ENCODE results near the gene PLXNA4. TPM values are rescaled to one million over a fixed set of nuclear protein-coding genes. Genes with fewer than 3 reads are reported as not detected.

Gene PLXNA4
- total RNA-seq, 1 experiment from 2014 or later: 11.2 TPM

- no peak overlapping the region for H3K4me3 ChIP-seq
- peaks cover 5% of the 10 kb centered on the region for H3K9me3 ChIP-seq (replicated peaks)
- H3K27ac ChIP-seq: no peak overlapping the region
Measured at GRCh38 chr7:132247995-132248618, 328.2 kb downstream of the PLXNA4 start.

GRCh38 chr7:132246591-132246990 is 329.7 kb downstream of the PLXNA4 start:
- H3K27ac ChIP-seq: no peak overlapping the region

More at GRCh38 chr7:132247995-132248618, 328.2 kb downstream of the PLXNA4 start:
- Histone ChIP-seq H3K27me3 (no peaks in the 10 kb centered on the region), H3K4me1 (peaks cover 26% of the 10 kb centered on the region), H3K36me3 (no peaks in the 10 kb centered on the region)
- DNase-seq: no peak

GRCh38 chr7:132245539-132245938 is 330.7 kb downstream of the PLXNA4 start:
- Histone ChIP-seq H3K4me3 (no peak overlapping the region), H3K4me1 (peaks cover 4% of the 10 kb centered on the region; the same call in 1 of the 2 replicates), H3K27me3 (no peaks in the 10 kb centered on the region), H3K27ac (no peak overlapping the region), H3K36me3 (no peaks in the 10 kb centered on the region), H3K9me3 (replicated peaks) (peaks cover 5% of the 10 kb centered on the region)
- no peak for DNase-seq

More at GRCh38 chr7:132246591-132246990, 329.7 kb downstream of the PLXNA4 start:
- Histone ChIP-seq H3K4me1 (peaks cover 15% of the 10 kb centered on the region), H3K27me3 (no peaks in the 10 kb centered on the region), H3K4me3 (no peak overlapping the region), H3K9me3 (replicated peaks) (peaks cover 5% of the 10 kb centered on the region), H3K36me3 (no peaks in the 10 kb centered on the region)
- DNase-seq: no peak

- Histone ChIP-seq H3K36me3 (no peaks in the 10 kb centered on the region), H3K27me3 (no peaks in the 10 kb centered on the region), H3K4me1 (no peaks in the 10 kb centered on the region), H3K27ac (no peak overlapping the region), H3K9me3 (replicated peaks) (peaks cover 5% of the 10 kb centered on the region), H3K4me3 (no peak overlapping the region)
- DNase-seq: no peak
Measured at GRCh38 chr7:132244903-132245480, 331.3 kb downstream of the PLXNA4 start.

- no peak for DNase-seq
- Histone ChIP-seq H3K27me3 (no peaks in the 10 kb centered on the region), H3K9me3 (replicated peaks) (peaks cover 5% of the 10 kb centered on the region), H3K36me3 (no peaks in the 10 kb centered on the region), H3K27ac (no peak overlapping the region), H3K4me1 (no peaks in the 10 kb centered on the region), H3K4me3 (no peak overlapping the region)
Measured at GRCh38 chr7:132243463-132243862, 332.8 kb downstream of the PLXNA4 start.

- Histone ChIP-seq H3K27me3 (no peaks in the 10 kb centered on the region), H3K4me3 (no peak overlapping the region), H3K36me3 (no peaks in the 10 kb centered on the region), H3K9me3 (replicated peaks) (peaks cover 5% of the 10 kb centered on the region), H3K4me1 (no peaks in the 10 kb centered on the region), H3K27ac (no peak overlapping the region)
- DNase-seq: no peak
Measured at GRCh38 chr7:132243051-132243450, 333.2 kb downstream of the PLXNA4 start.

- no peak for DNase-seq
- Histone ChIP-seq H3K4me3 (no peak overlapping the region), H3K27ac (no peak overlapping the region), H3K9me3 (replicated peaks) (peaks cover 5% of the 10 kb centered on the region), H3K4me1 (no peaks in the 10 kb centered on the region), H3K27me3 (no peaks in the 10 kb centered on the region), H3K36me3 (no peaks in the 10 kb centered on the region)
Measured at GRCh38 chr7:132242192-132242812, 334.0 kb downstream of the PLXNA4 start.

- no peaks in the 10 kb centered on the region for H3K36me3 ChIP-seq
- peaks cover 5% of the 10 kb centered on the region for H3K9me3 ChIP-seq (replicated peaks)
- no peaks in the 10 kb centered on the region for H3K27me3 ChIP-seq
- no peak overlapping the region for H3K27ac ChIP-seq
- H3K4me1 ChIP-seq: no peaks in the 10 kb centered on the region
- DNase-seq: no peak
- no peak overlapping the region for H3K4me3 ChIP-seq
Measured at GRCh38 chr7:132240821-132241422, 335.3 kb downstream of the PLXNA4 start.

- Histone ChIP-seq H3K27ac (no peak overlapping the region), H3K36me3 (no peaks in the 10 kb centered on the region), H3K4me1 (no peaks in the 10 kb centered on the region), H3K9me3 (replicated peaks) (no peaks in the 10 kb centered on the region), H3K27me3 (no peaks in the 10 kb centered on the region), H3K4me3 (no peak overlapping the region)
- DNase-seq: no peak
Measured at GRCh38 chr7:132240262-132240661, 336.0 kb downstream of the PLXNA4 start.

- H3K4me1 ChIP-seq: no peaks in the 10 kb centered on the region
- H3K4me3 ChIP-seq: no peak overlapping the region
- no peaks in the 10 kb centered on the region for H3K27me3 ChIP-seq
- no peak overlapping the region for H3K27ac ChIP-seq
- no peaks in the 10 kb centered on the region for H3K9me3 ChIP-seq (replicated peaks)
- no peaks in the 10 kb centered on the region for H3K36me3 ChIP-seq
- no peak for DNase-seq
Measured at GRCh38 chr7:132239422-132239994, 336.8 kb downstream of the PLXNA4 start.

- H3K4me1 ChIP-seq: no peaks in the 10 kb centered on the region
- H3K27me3 ChIP-seq: no peaks in the 10 kb centered on the region
- no peaks in the 10 kb centered on the region for H3K9me3 ChIP-seq (replicated peaks)
- no peak overlapping the region for H3K4me3 ChIP-seq
- no peaks in the 10 kb centered on the region for H3K36me3 ChIP-seq
- H3K27ac ChIP-seq: no peak overlapping the region
- DNase-seq: no peak
Measured at GRCh38 chr7:132234711-132235110, 341.6 kb downstream of the PLXNA4 start.

- Histone ChIP-seq H3K27ac (no peak overlapping the region), H3K36me3 (no peaks in the 10 kb centered on the region), H3K9me3 (replicated peaks) (no peaks in the 10 kb centered on the region), H3K27me3 (no peaks in the 10 kb centered on the region), H3K4me3 (no peak overlapping the region), H3K4me1 (no peaks in the 10 kb centered on the region)
- no peak for DNase-seq
Measured at GRCh38 chr7:132232406-132232805, 343.9 kb downstream of the PLXNA4 start.

GRCh38 chr7:132230462-132230861 is 345.8 kb downstream of the PLXNA4 start:
- DNase-seq: no peak
- H3K4me1 ChIP-seq: peaks cover 14% of the 10 kb centered on the region
- no peaks in the 10 kb centered on the region for H3K27me3 ChIP-seq

GRCh38 chr7:132228240-132228639 is 348.0 kb downstream of the PLXNA4 start:
- Histone ChIP-seq H3K4me1 (peaks cover 14% of the 10 kb centered on the region), H3K4me3 (no peak overlapping the region), H3K27ac (no peak overlapping the region), H3K36me3 (no peaks in the 10 kb centered on the region), H3K9me3 (replicated peaks) (no peaks in the 10 kb centered on the region), H3K27me3 (no peaks in the 10 kb centered on the region)
- no peak for DNase-seq

More at GRCh38 chr7:132230462-132230861, 345.8 kb downstream of the PLXNA4 start:
- H3K27ac ChIP-seq: no peak overlapping the region
- no peaks in the 10 kb centered on the region for H3K36me3 ChIP-seq
- H3K9me3 ChIP-seq (replicated peaks): no peaks in the 10 kb centered on the region
- H3K4me3 ChIP-seq: no peak overlapping the region

- DNase-seq: peak; percentile 26 to 34
- Histone ChIP-seq H3K27ac (0 out of 2 replicates have a peak overlapping the region, but pooled peaks have one; percentile 6), H3K4me1 (peaks cover 14% of the 10 kb centered on the region), H3K27me3 (no peaks in the 10 kb centered on the region), H3K36me3 (no peaks in the 10 kb centered on the region), H3K9me3 (replicated peaks) (no peaks in the 10 kb centered on the region), H3K4me3 (no peak overlapping the region)
Measured at GRCh38 chr7:132226957-132227290, 349.3 kb downstream of the PLXNA4 start.
